Measurements from ENCODE around the gene LPIN3.

- TF ChIP-seq POLR2AphosphoS5 (IDR thresholded peaks at IDR 0.05; ENCODE audit: borderline replicate concordance, low read depth, low read length): no peak
- no peak for TF ChIP-seq EZH2 (IDR thresholded peaks at IDR 0.05)
These were observed 14.6 kb downstream of the LPIN3 start for GRCh38 chr20:41355192-41355591.

Data from SK-N-MC (cell line).